Renal pelvis (tissue), 4 donors: ENCODE measurements around the gene DLG2. TPM values are rescaled to one million over a fixed set of nuclear protein-coding genes. Genes with fewer than 3 reads are reported as not detected.

ENCODE experiments used
- DNase-seq: peaks from one replicate; pipeline ENCODE4 v3.0.0-alpha.2; 2013
- polyA plus RNA-seq, 3 donors: library from polyadenylated mRNA; unstranded; fragments of 120-200 nt; gene quantifications; one replicate each; pipeline ENCODE4 v1.2.1, GENCODE V29; 2013; ENCODE audit not compliant: insufficient read length in 3 of 3

The DLG2 gene
- polyA plus RNA-seq, 3 donors = 10.1 to 16.6 (median 13.0) TPM

DNA sequence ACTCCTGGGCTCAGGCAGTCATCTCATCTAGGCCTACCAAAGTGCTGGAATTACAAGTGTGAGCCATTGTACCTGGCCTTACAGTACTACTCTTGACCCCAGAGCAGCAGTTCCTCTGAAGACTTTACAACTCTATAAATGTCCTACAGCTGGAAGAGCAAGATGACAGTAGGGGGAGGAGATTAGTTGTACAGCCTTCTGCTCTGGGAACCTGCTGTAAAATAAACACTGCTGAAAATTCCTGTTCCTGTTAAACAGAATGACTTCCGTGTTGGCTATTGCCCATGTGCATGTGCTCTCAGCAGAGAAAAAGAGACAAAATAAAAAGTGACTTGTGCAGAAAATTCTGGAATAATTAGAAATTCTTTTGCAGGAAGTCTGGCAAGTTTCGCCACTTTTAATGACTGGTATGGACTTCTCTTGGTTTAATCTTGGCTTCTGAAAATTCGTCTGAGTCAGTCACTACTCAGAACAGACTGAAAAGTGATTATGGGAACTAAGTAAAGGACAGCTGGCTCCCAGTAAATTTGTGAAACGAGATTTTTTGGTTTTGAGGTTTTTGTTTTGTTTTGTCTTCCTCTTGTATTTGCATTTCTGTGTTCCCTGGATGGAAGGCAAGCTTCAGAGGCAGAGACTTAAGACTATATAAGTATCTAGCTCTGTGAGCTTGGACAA, 955.7 kb downstream of the DLG2 start:
- no peak for DNase-seq

DNA sequence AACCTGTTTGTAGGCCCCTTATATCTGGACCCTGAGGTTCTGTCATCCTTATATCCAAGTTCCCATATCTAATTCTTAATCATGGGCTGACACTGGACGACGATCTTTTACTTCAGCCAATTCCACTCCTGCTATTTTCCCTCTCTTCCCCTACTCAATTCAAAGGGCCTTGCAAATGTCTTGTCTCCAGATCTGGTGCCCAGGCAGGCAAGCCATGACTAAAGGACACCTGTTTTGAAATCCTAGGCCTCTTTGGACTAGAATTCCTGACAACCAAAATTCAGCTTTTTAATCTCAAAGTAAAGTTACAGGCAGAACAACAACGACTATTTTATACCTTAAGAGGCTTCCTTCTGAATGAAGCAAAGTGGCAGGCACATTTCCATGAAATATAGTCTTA, 963.4 kb downstream of the DLG2 start:
- DNase-seq = no peak

GRCh38 chr11:84660257-84660977, 966.7 kb downstream of the DLG2 start:
- DNase-seq = no peak

GRCh38 chr11:84655712-84656111, 971.4 kb downstream of the DLG2 start:
- DNase-seq = no peak

- DNase-seq = no peak
These were observed 978.7 kb downstream of the DLG2 start for GRCh38 chr11:84648471-84648870.

DNA sequence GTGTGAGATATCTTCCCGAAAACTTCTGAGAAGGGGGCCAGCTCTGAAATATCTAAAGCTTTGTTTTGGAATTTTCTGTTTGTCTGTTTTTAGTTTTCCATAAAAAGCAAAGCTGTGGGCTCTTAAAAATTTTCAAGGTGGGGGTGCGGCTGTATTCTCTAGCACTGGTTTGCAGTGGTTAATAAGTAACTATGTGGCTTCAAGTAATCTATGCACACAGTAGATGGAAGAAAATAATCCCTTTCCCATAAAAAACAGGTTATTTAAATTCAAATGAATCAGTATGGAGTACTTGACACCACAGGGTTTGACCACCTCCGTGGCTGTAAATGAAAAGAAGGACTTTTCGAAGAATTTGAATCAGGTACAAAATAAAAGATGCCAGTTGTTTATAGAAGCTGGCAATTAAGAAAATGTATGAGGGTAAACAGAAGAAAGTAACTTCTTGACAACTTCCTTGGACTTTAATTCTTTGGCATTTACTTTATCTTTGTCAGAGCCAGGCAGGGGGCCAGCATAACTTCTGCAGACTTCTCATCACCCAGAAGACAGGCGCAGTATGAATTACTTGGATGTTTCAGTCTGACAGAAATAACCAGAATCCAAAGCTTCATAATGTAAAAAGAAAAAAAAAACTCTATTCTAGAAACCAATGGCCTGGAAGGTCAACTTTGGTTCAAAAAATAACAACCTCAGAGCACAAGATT, 981.0 kb downstream of the DLG2 start:
- no peak for DNase-seq

- DNase-seq = no peak
These were observed 984.6 kb downstream of the DLG2 start for GRCh38 chr11:84642500-84642899.

GRCh38 chr11:84634309-84634708, 992.8 kb downstream of the DLG2 start:
- DNase-seq = no peak

- no peak for DNase-seq
These were observed 998.1 kb downstream of the DLG2 start for GRCh38 chr11:84628871-84629620.

GRCh38 chr11:84626256-84626655, 1000.9 kb downstream of the DLG2 start:
- DNase-seq = no peak

GRCh38 chr11:84612645-84613044, 1014.5 kb downstream of the DLG2 start:
- no peak for DNase-seq

GRCh38 chr11:84608837-84609196, 1018.3 kb downstream of the DLG2 start:
- no peak for DNase-seq

DNA sequence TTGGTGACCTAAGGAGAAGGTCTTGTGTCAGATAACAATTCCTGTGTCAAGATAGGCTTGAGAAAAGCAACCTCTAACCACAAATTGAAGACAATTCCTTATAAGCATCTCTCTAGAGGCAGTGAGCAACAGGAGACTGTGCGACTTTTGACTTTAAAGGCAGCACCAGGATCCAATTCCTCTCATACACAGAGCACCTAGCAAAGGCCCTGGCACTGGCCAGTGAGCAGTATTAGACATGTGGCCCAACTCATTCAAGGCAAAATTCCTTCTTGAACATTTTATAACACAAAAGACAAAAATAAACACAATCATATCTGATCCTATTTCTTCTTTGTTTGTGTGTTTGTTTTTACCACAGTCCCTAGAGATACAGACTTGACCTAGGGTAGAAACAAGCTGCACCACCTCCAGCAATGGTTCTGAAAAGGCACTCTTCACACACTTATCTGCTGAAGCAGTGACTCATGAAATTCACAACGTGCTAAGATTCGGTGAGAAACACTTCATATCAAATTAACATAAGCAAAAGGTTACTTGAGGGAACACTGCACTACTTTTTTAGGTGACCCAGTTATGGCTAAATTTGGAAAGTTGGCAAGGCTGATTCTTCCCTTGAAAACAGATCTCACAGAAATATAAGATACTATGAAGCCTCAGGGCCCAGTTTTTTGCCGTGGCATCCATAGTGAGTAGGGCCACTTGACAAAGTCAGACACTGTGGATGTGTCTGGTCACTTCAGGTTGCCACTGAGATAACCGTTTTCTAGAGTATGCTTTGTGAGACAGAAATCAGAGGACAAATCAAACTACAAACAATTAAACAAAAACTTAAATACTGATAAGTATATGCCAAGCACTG, 1018.9 kb downstream of the DLG2 start:
- DNase-seq = no peak

DNA sequence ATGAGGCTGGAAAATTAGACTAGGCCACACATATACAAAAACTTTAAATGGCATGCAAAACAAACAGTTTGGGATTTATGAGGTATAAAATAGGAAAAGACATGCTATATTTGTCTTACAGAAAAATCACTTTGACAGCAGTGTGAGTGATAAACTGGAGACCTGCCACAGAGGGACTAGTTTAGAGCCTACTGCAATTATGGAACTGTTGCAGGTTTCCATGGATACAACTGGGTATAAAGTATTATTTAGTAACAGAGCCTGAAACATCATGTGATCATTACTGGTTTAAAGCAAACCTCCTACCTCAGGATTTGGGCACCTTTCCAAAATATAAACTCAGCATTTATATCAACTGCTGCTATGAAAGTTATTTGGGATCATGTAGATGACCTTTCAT, 1032.5 kb downstream of the DLG2 start:
- DNase-seq = no peak

- DNase-seq = no peak
These were observed 1037.0 kb downstream of the DLG2 start for GRCh38 chr11:84590106-84590505.

DNA sequence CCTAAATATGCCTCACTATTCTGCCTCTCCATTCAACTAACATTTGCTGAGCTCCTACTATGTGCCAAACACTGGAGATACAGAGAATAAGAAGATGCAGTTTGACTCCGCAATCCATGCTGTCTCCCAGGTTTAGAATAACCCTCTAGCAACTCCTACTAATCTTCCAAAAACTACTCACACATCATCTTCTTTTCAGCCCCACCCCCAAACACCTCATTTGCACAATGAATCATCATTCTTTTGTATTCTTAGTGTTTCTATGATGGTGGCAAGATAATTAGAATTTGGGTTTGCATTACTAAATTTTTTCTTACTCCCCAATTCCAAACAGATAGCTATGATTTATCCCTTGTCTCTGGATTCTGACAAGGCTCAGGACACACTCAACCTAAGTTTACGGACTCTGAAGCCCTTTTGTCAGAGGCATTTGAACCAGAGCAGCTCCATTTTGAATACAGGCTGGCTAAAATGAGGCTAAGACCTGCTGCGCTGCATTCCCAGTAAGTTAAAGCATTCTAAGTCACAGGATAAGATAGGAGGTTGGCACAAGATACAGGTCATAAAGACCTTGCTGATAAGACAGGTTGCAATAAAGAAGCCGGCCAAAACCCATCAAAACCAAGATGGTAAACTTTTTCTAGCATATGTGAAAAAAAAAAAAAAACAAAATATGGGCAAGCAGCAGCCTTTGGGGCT, 1038.9 kb downstream of the DLG2 start:
- no peak for DNase-seq

DNA sequence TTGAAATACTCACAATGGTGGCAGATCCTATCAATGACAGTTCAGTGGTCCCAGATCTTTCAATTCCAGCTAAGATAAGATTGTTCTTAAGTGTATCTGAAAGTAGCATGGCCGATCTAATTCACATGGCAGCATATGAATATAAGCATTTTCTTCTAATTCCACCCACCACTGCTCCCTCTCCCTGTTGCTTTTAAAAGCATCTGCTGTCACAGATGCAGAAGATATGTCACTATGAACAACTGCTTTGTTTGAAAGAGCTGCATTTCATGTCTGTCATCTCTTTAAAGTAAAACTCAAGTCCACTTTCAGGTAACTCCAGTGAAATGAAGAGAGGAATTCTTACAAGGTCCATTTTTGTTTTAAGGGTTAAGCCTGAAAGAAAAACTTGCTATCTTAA, 1044.0 kb downstream of the DLG2 start:
- no peak for DNase-seq

DNA sequence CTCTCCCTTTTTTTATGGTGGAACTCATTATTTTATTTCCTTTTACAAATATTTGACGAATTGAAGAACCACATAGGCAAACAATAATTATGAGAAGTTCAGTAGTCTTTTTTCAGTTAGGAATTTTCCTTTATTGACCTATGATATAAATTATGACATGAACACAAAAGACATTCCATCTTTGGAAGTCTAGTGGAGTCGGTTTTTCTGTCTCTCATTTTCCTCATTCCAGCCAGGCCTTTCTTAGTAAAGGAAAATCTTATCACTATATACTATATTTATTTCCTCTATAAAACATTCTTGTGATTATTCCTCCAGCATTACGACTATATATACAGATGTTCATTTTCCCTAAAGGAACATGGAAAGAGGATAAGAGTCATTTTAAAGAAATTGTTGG, 1046.1 kb downstream of the DLG2 start:
- no peak for DNase-seq

DNA sequence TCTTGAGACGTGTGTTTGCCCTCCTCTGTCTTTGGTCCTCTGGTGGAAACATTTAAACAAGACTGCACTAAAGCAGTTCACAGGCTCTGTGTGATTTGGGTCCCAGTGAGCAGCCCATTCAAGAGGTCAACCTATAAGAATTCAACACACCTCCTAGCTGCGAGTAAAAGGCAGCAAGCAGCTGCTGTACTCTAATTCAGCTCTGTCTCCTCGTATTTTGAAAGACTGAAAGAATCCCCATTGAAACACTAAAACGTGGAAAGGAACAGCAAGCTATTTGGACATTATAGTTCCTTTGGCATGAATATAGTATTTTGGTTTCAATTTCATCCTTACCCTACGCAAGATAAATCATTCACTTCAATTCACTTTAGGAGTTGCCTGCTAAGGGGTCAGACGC, 1046.7 kb downstream of the DLG2 start:
- no peak for DNase-seq

GRCh38 chr11:84573868-84574267, 1053.3 kb downstream of the DLG2 start:
- no peak for DNase-seq

DNA sequence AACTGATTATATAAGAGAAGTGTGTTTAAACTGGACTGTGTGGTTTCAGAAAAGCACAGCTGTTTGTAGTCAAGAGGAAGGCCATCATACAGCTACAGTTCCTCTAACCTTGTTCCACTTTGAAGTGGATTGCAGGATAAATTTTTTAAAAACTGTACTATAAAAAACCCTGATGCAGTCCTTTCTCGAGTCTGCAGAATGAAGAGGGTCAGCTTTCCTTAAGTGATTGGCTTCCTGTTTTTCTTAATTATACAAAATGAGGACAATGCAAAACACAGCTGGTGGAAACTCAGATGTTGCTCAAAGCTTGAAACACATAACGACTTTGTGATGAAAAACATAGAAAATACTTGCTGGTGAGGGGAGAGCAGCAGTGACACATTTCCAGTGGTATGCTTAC, 1060.5 kb downstream of the DLG2 start:
- peak; percentile 22 for DNase-seq
